SK-N-SH treated with all-trans-retinoic acid at 6 μM for 48 hours (cell line): ENCODE measurements around the gene TMEM192.

ENCODE experiments used
- ISL1 ChIP-seq: fragments of 250-450 bp; sonication (Bioruptor Pico); IDR thresholded peaks from 2 replicates; pipeline ENCODE4 v2.1.2; 2022; ENCODE audit warnings: mild to moderate bottlenecking, moderate library complexity
- PATZ1 ChIP-seq: fragments of 250-450 bp; sonication (Bioruptor Pico); IDR thresholded peaks from 2 replicates; pipeline ENCODE4 v1.8.0; 2020; ENCODE audit warnings: mild to moderate bottlenecking, moderate library complexity, borderline replicate concordance
- RARB ChIP-seq: fragments of 250-450 bp; sonication (Bioruptor Pico); IDR thresholded peaks from 2 replicates; pipeline ENCODE4 v1.8.0; 2021; ENCODE audit warnings: mild to moderate bottlenecking, moderate library complexity
- SNAI2 ChIP-seq: fragments of 250-450 bp; sonication (Bioruptor Pico); IDR thresholded peaks from 2 replicates; pipeline ENCODE4 v1.5.0; 2020; ENCODE audit warnings: mild to moderate bottlenecking, moderate library complexity
- ZFP3 ChIP-seq: fragments of 250-450 bp; sonication (Bioruptor Pico); IDR thresholded peaks from 2 replicates; pipeline ENCODE4 v1.5.0; 2020; ENCODE audit warnings: mild to moderate bottlenecking, moderate library complexity
- ZNF70 ChIP-seq: fragments of 450-650 bp; formaldehyde crosslinking; IDR thresholded peaks from 2 replicates; pipeline ENCODE4 v1.5.0; 2020; ENCODE audit warnings: mild to moderate bottlenecking, moderate library complexity

GRCh38 chr4:165027762-165028402 is 84.8 kb downstream of the TMEM192 start:
- TF ChIP-seq ZFP3 (CRISPR knock-in tag), result no peak
- TF ChIP-seq ISL1 (CRISPR knock-in tag), result no peak
- no peak for TF ChIP-seq ZNF70 (CRISPR knock-in tag)
- no peak for TF ChIP-seq RARB (CRISPR knock-in tag)
- no peak for TF ChIP-seq SNAI2 (CRISPR knock-in tag)
- TF ChIP-seq PATZ1 (CRISPR knock-in tag), result no peak
